GM11168 (cell line): Measurements from ENCODE around the gene TBC1D12.

Experiments used
- in situ Hi-C: fragments of 300-500 bp; cut with MboI; formaldehyde crosslinking; loops from one replicate; pipeline ENCODE4 v1.12.0; 2022; ENCODE audit warnings: low sequenced_read_pairs; ENCODE audit not compliant: unreplicated experiment

The TBC1D12 gene

GRCh38 chr10:94443047-94443446 is 40.7 kb downstream of the TBC1D12 start:
- in situ Hi-C loops = loop anchor here (10.0 kb wide), 1 partner anchor 158 kb away; no protein-coding TSS in a partner anchor

GRCh38 chr10:94443549-94443948 is 41.2 kb downstream of the TBC1D12 start:
- in situ Hi-C loops = loop anchor here (10.0 kb wide), 1 partner anchor 159 kb away; no protein-coding TSS in a partner anchor

- in situ Hi-C loops = no loop called here
Observed at GRCh38 chr10:94450782-94451181, 48.4 kb downstream of the TBC1D12 start.

GRCh38 chr10:94451883-94452519 is 49.7 kb downstream of the TBC1D12 start:
- in situ Hi-C loops = no loop called here

- in situ Hi-C loops = no loop called here
Observed at GRCh38 chr10:94456942-94457341, 54.6 kb downstream of the TBC1D12 start.

- in situ Hi-C loops = no loop called here
Observed at GRCh38 chr10:94459385-94459784, 57.0 kb downstream of the TBC1D12 start.

GRCh38 chr10:94461503-94461902 is 59.2 kb downstream of the TBC1D12 start:
- in situ Hi-C loops = no loop called here

GRCh38 chr10:94462130-94462529 is 59.8 kb downstream of the TBC1D12 start:
- in situ Hi-C loops = no loop called here

- in situ Hi-C loops = no loop called here
Observed at GRCh38 chr10:94465684-94466083, 63.3 kb downstream of the TBC1D12 start.

- in situ Hi-C loops = no loop called here
Observed at GRCh38 chr10:94481410-94481809, 79.1 kb downstream of the TBC1D12 start.

GRCh38 chr10:94483970-94484369 is 81.6 kb downstream of the TBC1D12 start:
- in situ Hi-C loops = no loop called here

- in situ Hi-C loops = no loop called here
Observed at GRCh38 chr10:94485094-94485493, 82.8 kb downstream of the TBC1D12 start.

GRCh38 chr10:94487575-94487974 is 85.2 kb downstream of the TBC1D12 start:
- in situ Hi-C loops = no loop called here

GRCh38 chr10:94489107-94489506 is 86.8 kb downstream of the TBC1D12 start:
- in situ Hi-C loops = no loop called here

GRCh38 chr10:94489976-94490788 is 87.8 kb downstream of the TBC1D12 start:
- in situ Hi-C loops = no loop called here

GRCh38 chr10:94490789-94491039 is 88.4 kb downstream of the TBC1D12 start:
- in situ Hi-C loops = no loop called here

GRCh38 chr10:94493463-94493862 is 91.1 kb downstream of the TBC1D12 start:
- in situ Hi-C loops = no loop called here

GRCh38 chr10:94496010-94496409 is 93.7 kb downstream of the TBC1D12 start:
- in situ Hi-C loops = no loop called here

GRCh38 chr10:94496646-94497045 is 94.3 kb downstream of the TBC1D12 start:
- in situ Hi-C loops = no loop called here

GRCh38 chr10:94500063-94500462 is 97.7 kb downstream of the TBC1D12 start:
- in situ Hi-C loops = no loop called here

- in situ Hi-C loops = no loop called here
Observed at GRCh38 chr10:94521276-94522250, 119.2 kb downstream of the TBC1D12 start.
